ENCODE results near the gene GALNT14.

- TF ChIP-seq BRCA1 (IDR thresholded peaks at IDR 0.05) (no peak), BRCA1 (CRISPR knock-in tag; IDR thresholded peaks at IDR 0.05) (no peak), ZFP36 (IDR thresholded peaks at IDR 0.05; ENCODE audit: low read depth, low read length, partially characterized antibody) (no peak), ZC3H4 (CRISPR knock-in tag; IDR thresholded peaks at IDR 0.05; ENCODE audit: borderline replicate concordance) (no peak), SOX6 (IDR thresholded peaks at IDR 0.05) (no peak), CTCF (IDR thresholded peaks at IDR 0.05 in 2 of 3, conservative IDR thresholded peaks at IDR 0.05 in 1 of 3; ENCODE audit: insufficient read depth in 2 of 3, low read depth in 1 of 3, low read length in 3 of 3) (no peak), POLR2H (tag; IDR thresholded peaks at IDR 0.05; ENCODE audit: low read depth) (no peak), ZNF217 (CRISPR knock-in tag; IDR thresholded peaks at IDR 0.05) (no peak), FOXM1 (IDR thresholded peaks at IDR 0.05; ENCODE audit: low read depth) (no peak), FOXM1 (CRISPR knock-in tag; IDR thresholded peaks at IDR 0.05; ENCODE audit: low read depth) (no peak), ZFX (CRISPR knock-in tag; IDR thresholded peaks at IDR 0.05) (no peak)
Measured at GRCh38 chr2:31134480-31134879, 3.8 kb downstream of the GALNT14 start.
